MCF 10A (cell line): Measurements from ENCODE around the gene SRC. TPM values are rescaled to one million over a fixed set of nuclear protein-coding genes. Genes with fewer than 3 reads are reported as not detected.
A peak's percentile ranks its signal among the peaks of the same experiment; 100 is the strongest.

Experiments
- BruUV-seq: library from RNA; stranded (reverse); fragments of 400-500 nt; replicated peaks from 2 replicates; lab custom pipeline; 2021; lab: Mats Ljungman, UMichigan
- CTCF ChIA-PET: fragments of 300-600 bp; sonication (Branson Sonifier 250); formaldehyde crosslinking; extraction: SDS; loops from one replicate; lab custom pipeline; 2021; ENCODE audit warnings: antibody characterized with exemption, inconsistent platforms; lab: Yijun Ruan, JAX
- POLR2A ChIA-PET: fragments of 300-600, 350-650 bp; sonication (Branson Sonifier 250); formaldehyde crosslinking; extraction: SDS; loops from one replicate; lab custom pipeline; 2020; ENCODE audit warnings: antibody characterized with exemption, inconsistent platforms; lab: Yijun Ruan, JAX
- DNase-seq: peaks from one replicate; pipeline ENCODE4 v3.0.0-alpha.2; 2018; ENCODE audit not compliant: unreplicated experiment
- H3K27ac Mint-ChIP-seq: one replicate; pipeline ENCODE4 v1.8.0; 2022; ENCODE audit warnings: mild to moderate bottlenecking, low read depth, mixed read lengths; ENCODE audit not compliant: unreplicated experiment
- H3K27me3 Mint-ChIP-seq: one replicate; pipeline ENCODE4 v1.8.0; 2022; ENCODE audit warnings: mixed read lengths; ENCODE audit not compliant: insufficient read depth, unreplicated experiment
- H3K36me3 Mint-ChIP-seq: one replicate; pipeline ENCODE4 v1.8.0; 2022; ENCODE audit warnings: mild to moderate bottlenecking, moderate library complexity, mixed read lengths; ENCODE audit not compliant: insufficient read depth, unreplicated experiment
- H3K4me1 Mint-ChIP-seq: one replicate; pipeline ENCODE4 v1.8.0; 2022; ENCODE audit warnings: mixed read lengths; ENCODE audit not compliant: insufficient read depth, unreplicated experiment
- H3K4me3 Mint-ChIP-seq: one replicate; pipeline ENCODE4 v1.8.0; 2022; ENCODE audit warnings: mild to moderate bottlenecking, moderate library complexity, mixed read lengths; ENCODE audit not compliant: unreplicated experiment
- H3K9me3 Mint-ChIP-seq: one replicate; pipeline ENCODE4 v1.8.0; 2022; ENCODE audit warnings: mixed read lengths; ENCODE audit not compliant: unreplicated experiment
- CTCF ChIP-seq: fragments of 200-600 bp; IDR thresholded peaks from one replicate; pipeline ENCODE4 v1.8.0; 2022; ENCODE audit warnings: antibody characterized with exemption, mild to moderate bottlenecking; ENCODE audit not compliant: unreplicated experiment
- intact Hi-C: fragments of 100-400 bp; cut with micrococcal nuclease; formaldehyde crosslinking; loops from 2 replicates; pipeline ENCODE4 v1.14.1; 2022
- total RNA-seq: library from RNA; stranded (reverse); gene quantifications from 2 replicates; pipeline ENCODE4 v1.2.3, GENCODE V29; 2022

SRC gene
- total RNA-seq, 1 experiment from 2014 or later: 28.1 TPM

- no peaks in the 10 kb centered on the region for H3K27me3 Mint-ChIP-seq
- H3K36me3 Mint-ChIP-seq: no peaks in the 10 kb centered on the region
- ChIA-PET POLR2A (interaction anchor here (0.7 kb wide), 1 partner anchor 9 kb away, joined by 3 read pairs; no protein-coding TSS in a partner anchor), CTCF (interaction anchor here (0.7 kb wide), 1 partner anchor 9 kb away, joined by 3 read pairs; no protein-coding TSS in a partner anchor)
- TF ChIP-seq CTCF: no peak
- H3K4me1 Mint-ChIP-seq: peaks cover 7% of the 10 kb centered on the region
- no peak for DNase-seq
- no TSS peak for BruUV-seq
- H3K4me3 Mint-ChIP-seq: no peak overlapping the region
- intact Hi-C loops: no loop called here
- no peaks in the 10 kb centered on the region for H3K9me3 Mint-ChIP-seq
- H3K27ac Mint-ChIP-seq: no peak overlapping the region
These were observed 4.3 kb upstream of the SRC start for GRCh38 chr20:37341632-37342031.

GRCh38 chr20:37342231-37343177 is 3.4 kb upstream of the SRC start:
- Mint-ChIP-seq H3K27ac (no peak overlapping the region), H3K4me3 (no peak overlapping the region)
- DNase-seq: no peak

GRCh38 chr20:37343212-37343993 is 2.5 kb upstream of the SRC start:
- DNase-seq: peak; percentile 29
- Mint-ChIP-seq H3K4me1 (peaks cover 12% of the 10 kb centered on the region), H3K36me3 (peaks cover 2% of the 10 kb centered on the region), H3K27ac (peak overlapping the region; percentile 22), H3K27me3 (no peaks in the 10 kb centered on the region), H3K4me3 (peak overlapping the region; percentile 24), H3K9me3 (no peaks in the 10 kb centered on the region)
- ChIA-PET CTCF (interaction anchor here (1.1 to 2.5 kb wide), 4 partner anchors 18 to 74 kb away, joined by 3 to 8 read pairs (median 5); no protein-coding TSS in a partner anchor), POLR2A (interaction anchor here (0.9 to 5.2 kb wide), 3 partner anchors 11 to 54 kb away, joined by 3 to 30 read pairs (median 28); partner anchors contain the start of gene MANBAL)
- TF ChIP-seq CTCF: no peak
- intact Hi-C loops: no loop called here
- BruUV-seq: no TSS peak

More at GRCh38 chr20:37342231-37343177, 3.4 kb upstream of the SRC start:
- TF ChIP-seq CTCF: no peak
- CTCF ChIA-PET: no interaction called here
- Mint-ChIP-seq H3K4me1 (peaks cover 7% of the 10 kb centered on the region), H3K9me3 (no peaks in the 10 kb centered on the region), H3K27me3 (no peaks in the 10 kb centered on the region), H3K36me3 (no peaks in the 10 kb centered on the region)
- BruUV-seq: no TSS peak
- POLR2A ChIA-PET: interaction anchor here (0.9 kb wide), 1 partner anchor 47 kb away, joined by 3 read pairs; no protein-coding TSS in a partner anchor
- intact Hi-C loops: no loop called here
